HepG2 (cell line): ENCODE results near the gene TGFA. TPM values are rescaled to one million over a fixed set of nuclear protein-coding genes. Genes with fewer than 3 reads are reported as not detected.

Experiments
- ARID5B ChIP-seq: IDR thresholded peaks from 2 replicates; pipeline ENCODE4 v1.4.0; 2020; ENCODE audit warnings: mild to moderate bottlenecking, missing genetic modification reagents
- EED ChIP-seq: sonication (generic); formaldehyde crosslinking; IDR thresholded peaks from 2 replicates; pipeline ENCODE4 v1.5.0; 2020; ENCODE audit warnings: mild to moderate bottlenecking, missing genetic modification reagents
- ELF4 ChIP-seq: sonication (generic); formaldehyde crosslinking; IDR thresholded peaks from 2 replicates; pipeline ENCODE4 v1.5.0; 2020; ENCODE audit warnings: missing genetic modification reagents, mild to moderate bottlenecking, moderate library complexity, borderline replicate concordance
- FLYWCH1 ChIP-seq: sonication (generic); formaldehyde crosslinking; IDR thresholded peaks from 2 replicates; pipeline ENCODE4 v1.8.1; 2023; ENCODE audit warnings: mild to moderate bottlenecking, missing genetic modification reagents
- FOXP4 ChIP-seq: sonication (generic); formaldehyde crosslinking; IDR thresholded peaks from 2 replicates; pipeline ENCODE4 v1.4.0; 2020; ENCODE audit warnings: missing genetic modification reagents
- GMEB2 ChIP-seq: IDR thresholded peaks from 2 replicates; pipeline ENCODE4 v1.6.1; 2016; ENCODE audit warnings: missing biosample characterization, missing genetic modification reagents, low read depth
- MED1 ChIP-seq: sonication (generic); formaldehyde crosslinking; IDR thresholded peaks from 2 replicates; pipeline ENCODE4 v1.4.0; 2020; ENCODE audit warnings: missing genetic modification reagents
- NFKB2 ChIP-seq: sonication (generic); formaldehyde crosslinking; IDR thresholded peaks from 2 replicates; pipeline ENCODE4 v1.4.0; 2020; ENCODE audit warnings: missing genetic modification reagents, borderline replicate concordance
- NFYB ChIP-seq: sonication (generic); formaldehyde crosslinking; IDR thresholded peaks from 2 replicates; pipeline ENCODE4 v1.4.0; 2020; ENCODE audit warnings: missing genetic modification reagents
- SMARCE1 ChIP-seq: fragments of 450-650 bp; IDR thresholded peaks from 2 replicates; pipeline ENCODE4 v1.6.1; 2017; ENCODE audit warnings: borderline replicate concordance
- SP4 ChIP-seq: sonication (generic); formaldehyde crosslinking; IDR thresholded peaks from 2 replicates; pipeline ENCODE4 v1.8.1; 2023; ENCODE audit warnings: mild to moderate bottlenecking, missing genetic modification reagents
- ZFP90 ChIP-seq: sonication (generic); formaldehyde crosslinking; IDR thresholded peaks from 2 replicates; pipeline ENCODE4 v1.8.0; 2022; ENCODE audit warnings: missing genetic modification reagents, mild to moderate bottlenecking, inconsistent platforms, borderline replicate concordance
- ZNF281 ChIP-seq: sonication (generic); formaldehyde crosslinking; IDR thresholded peaks from 2 replicates; pipeline ENCODE4 v1.4.0; 2020; ENCODE audit warnings: missing genetic modification reagents, borderline replicate concordance
- ZNF382 ChIP-seq: sonication (generic); formaldehyde crosslinking; IDR thresholded peaks from 2 replicates; pipeline ENCODE4 v1.5.0; 2020; ENCODE audit warnings: missing genetic modification reagents, mild to moderate bottlenecking, borderline replicate concordance
- ZNF430 ChIP-seq: sonication (generic); formaldehyde crosslinking; IDR thresholded peaks from 2 replicates; pipeline ENCODE4 v1.9.0; 2021; ENCODE audit warnings: mild to moderate bottlenecking, missing genetic modification reagents
- ZNF564 ChIP-seq: sonication (generic); formaldehyde crosslinking; IDR thresholded peaks from 2 replicates; pipeline ENCODE4 v1.8.1; 2023; ENCODE audit warnings: mild to moderate bottlenecking, missing genetic modification reagents
- ZNF749 ChIP-seq: sonication (generic); formaldehyde crosslinking; IDR thresholded peaks from 2 replicates; pipeline ENCODE4 v1.8.0; 2022; ENCODE audit warnings: mild to moderate bottlenecking, missing genetic modification reagents, moderate library complexity, borderline replicate concordance
- ZNF777 ChIP-seq: sonication (generic); formaldehyde crosslinking; IDR thresholded peaks from 2 replicates; pipeline ENCODE4 v1.4.0; 2020; ENCODE audit warnings: missing genetic modification reagents
- ZSCAN5A ChIP-seq: sonication (generic); formaldehyde crosslinking; IDR thresholded peaks from 2 replicates; pipeline ENCODE4 v1.8.0; 2022; ENCODE audit warnings: mild to moderate bottlenecking, missing genetic modification reagents, borderline replicate concordance
- polyA plus RNA-seq, 8 experiments: library from polyadenylated mRNA; depleted of rRNA in 3 of 8; stranded (reverse) in 7 of 8; unstranded in 1 of 8; fragments of >200 nt; fragmentation: Illumina TruSeq in 4 of 8; extraction: Trizol in 4 of 8; gene quantifications; 2 replicates each; pipeline versions ENCODE4 v1.2.1 to v1.2.3, GENCODE V29; 2011 to 2016; ENCODE audit warnings: low read depth in 4 of 8, missing spikeins in 1 of 8, mixed read lengths in 1 of 8; ENCODE audit not compliant: insufficient read depth in 1 of 8
- total RNA-seq, 5 experiments: library from RNA; depleted of rRNA; stranded (reverse); fragments of >200 nt; fragmentation: Illumina TruSeq; extraction: Trizol; gene quantifications; 2 replicates each; pipeline ENCODE4 v1.2.3, GENCODE V29; 2016; ENCODE audit warnings: low read depth in 1 of 5

The TGFA gene
- total and polyA plus RNA-seq, 2 of the 13 experiments (the other 11 are each of a cell fraction or from before 2014, with no cell fraction given): 7.8 to 15.3 TPM

GRCh38 chr2:70463581-70463980 lies 90.0 kb downstream of the TGFA start (continued):
- TF ChIP-seq SP4 (CRISPR knock-in tag): no peak
- TF ChIP-seq ZNF777 (CRISPR knock-in tag): 0 out of 2 replicates have a peak, but pooled peaks have one; percentile 37
- TF ChIP-seq FOXP4 (CRISPR knock-in tag): 0 out of 2 replicates have a peak, but pooled peaks have one; percentile 16
- TF ChIP-seq ZSCAN5A (CRISPR knock-in tag): no peak
- TF ChIP-seq GMEB2: no peak
- no peak for TF ChIP-seq ELF4 (CRISPR knock-in tag)
- no peak for TF ChIP-seq FLYWCH1 (CRISPR knock-in tag)
- TF ChIP-seq ZNF382 (CRISPR knock-in tag): no peak
- peak; percentile 46; the same call in 1 of the 2 replicates for TF ChIP-seq MED1 (CRISPR knock-in tag)
- TF ChIP-seq NFYB: no peak
- 0 out of 2 replicates have a peak, but pooled peaks have one; percentile 22 for TF ChIP-seq ARID5B (CRISPR knock-in tag)
- TF ChIP-seq ZFP90: no peak
- 0 out of 2 replicates have a peak, but pooled peaks have one; percentile 46 for TF ChIP-seq NFKB2
- no peak for TF ChIP-seq EED (CRISPR knock-in tag)
- TF ChIP-seq ZNF281 (CRISPR knock-in tag): no peak
- no peak for TF ChIP-seq ZNF749 (CRISPR knock-in tag)
- peak; percentile 30; the same call in 1 of the 2 replicates for TF ChIP-seq ZNF430 (CRISPR knock-in tag)
- TF ChIP-seq ZNF564: no peak
- TF ChIP-seq SMARCE1: no peak
